ENCODE measurements around the gene PRKCE.

PRKCE gene

DNA sequence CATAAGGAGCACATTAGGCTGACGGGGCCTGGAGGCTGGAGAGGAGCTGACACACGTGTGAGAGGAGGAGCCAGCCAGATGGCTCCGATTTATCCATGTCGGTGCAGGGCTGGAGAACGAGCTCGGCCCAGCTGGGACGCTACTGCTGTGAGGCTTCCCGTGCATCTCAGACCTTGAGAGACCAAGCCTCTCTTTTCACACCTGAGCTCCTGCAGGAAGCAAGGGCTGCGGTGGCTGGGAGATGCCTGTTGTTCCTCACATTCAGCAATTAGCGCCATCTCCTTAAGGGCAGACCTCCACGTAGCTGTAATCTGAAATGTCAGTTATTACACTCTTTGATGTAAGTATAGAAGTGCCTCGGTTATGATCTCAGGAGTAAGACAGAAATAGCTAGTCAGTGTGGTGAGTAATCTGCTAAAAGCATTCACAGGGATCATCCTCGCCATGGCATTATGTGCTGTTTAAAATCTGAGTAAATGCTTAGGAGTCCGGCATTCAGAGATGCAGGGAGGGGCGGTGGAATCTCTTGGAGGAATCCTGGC lies 107.9 kb downstream of the PRKCE start:
- no peak for DNase-seq

- no peak for DNase-seq
Observed at GRCh38 chr2:45761635-45762034, 110.2 kb downstream of the PRKCE start.

DNA sequence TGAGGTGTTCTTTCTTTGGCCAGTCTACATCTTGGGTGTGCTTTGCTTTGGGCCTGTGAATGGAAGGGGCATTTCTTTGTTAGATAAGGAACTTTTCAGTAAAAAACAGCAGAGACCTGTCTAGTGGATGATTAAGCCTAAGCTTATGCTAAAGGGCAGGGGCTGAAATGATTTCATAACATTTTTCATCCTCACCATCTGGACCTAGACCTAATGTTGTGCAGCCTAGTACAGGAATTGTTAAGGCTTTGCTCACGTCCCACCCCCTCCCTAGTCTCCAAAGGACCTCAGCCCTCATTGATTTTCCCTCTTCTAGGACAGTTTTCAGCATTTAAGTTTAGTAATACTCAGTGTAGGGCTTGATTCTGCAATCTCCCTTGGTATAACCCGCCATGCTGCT lies 111.8 kb downstream of the PRKCE start:
- DNase-seq, result no peak

- DNase-seq, result no peak
Observed at GRCh38 chr2:45763797-45764196, 112.3 kb downstream of the PRKCE start.

DNA sequence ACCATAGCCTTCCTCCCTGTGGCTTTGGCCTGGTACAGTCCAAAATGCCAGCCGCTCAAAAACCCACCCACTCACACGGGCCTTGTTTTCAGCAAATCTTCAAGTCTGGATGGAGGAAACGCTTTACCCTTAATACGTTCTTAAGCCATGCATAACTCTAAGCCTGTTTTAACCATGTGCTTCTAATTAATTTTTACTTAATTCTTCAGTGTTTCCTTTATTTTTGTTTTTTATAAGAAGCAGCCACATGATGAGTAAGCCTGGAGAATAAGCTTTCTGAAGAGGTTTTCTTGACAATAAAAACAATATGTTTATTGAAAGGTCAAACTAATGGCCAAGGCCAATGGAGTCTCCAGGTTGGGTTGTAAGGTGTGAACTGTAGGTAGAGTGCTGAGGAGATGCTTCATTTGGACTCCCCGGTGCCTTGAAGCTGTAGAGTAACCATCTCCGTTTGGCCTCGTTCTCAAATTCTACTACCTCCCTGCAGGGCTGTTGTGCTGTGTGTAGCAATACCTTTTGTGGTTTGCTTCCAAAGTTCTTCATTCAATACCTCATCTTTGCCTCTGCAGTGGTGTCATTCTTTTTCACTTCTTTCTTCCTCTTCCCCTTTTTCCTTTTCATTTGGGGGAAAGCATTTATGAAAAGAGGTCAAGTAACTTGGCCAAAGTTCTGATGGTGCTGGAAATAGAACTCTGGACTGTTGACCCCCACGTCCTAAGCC lies 113.7 kb downstream of the PRKCE start:
- no peak for DNase-seq

DNA sequence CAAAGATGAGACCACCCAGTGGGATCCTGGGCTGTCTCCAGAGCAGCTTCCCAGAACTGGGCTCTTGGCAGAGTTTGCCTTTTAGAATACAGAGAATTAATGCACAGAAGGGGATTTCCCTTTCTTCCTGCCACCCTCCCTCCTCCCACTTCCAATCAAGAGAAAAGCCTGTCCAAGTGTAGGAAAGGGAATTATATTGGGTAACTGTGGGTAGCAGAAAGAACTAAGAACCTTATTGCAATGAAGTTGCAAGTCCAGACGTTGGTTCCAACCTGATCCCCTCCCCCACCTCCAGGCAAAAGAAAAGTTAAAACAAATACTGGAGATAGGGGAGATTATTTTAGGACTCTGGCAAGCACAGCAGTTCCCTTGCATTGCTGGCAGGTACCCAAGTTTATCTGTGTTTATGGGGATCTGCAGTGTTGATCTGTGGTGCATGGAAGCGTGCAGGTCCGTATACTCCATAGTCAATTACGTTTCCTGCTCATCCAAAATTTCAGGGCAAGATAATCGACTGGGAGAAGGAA lies 114.3 kb downstream of the PRKCE start:
- no peak for DNase-seq

- no peak for DNase-seq
Observed at GRCh38 chr2:45768208-45768607, 116.7 kb downstream of the PRKCE start.

- DNase-seq, result no peak
Observed at GRCh38 chr2:45769056-45769455, 117.6 kb downstream of the PRKCE start.

DNA sequence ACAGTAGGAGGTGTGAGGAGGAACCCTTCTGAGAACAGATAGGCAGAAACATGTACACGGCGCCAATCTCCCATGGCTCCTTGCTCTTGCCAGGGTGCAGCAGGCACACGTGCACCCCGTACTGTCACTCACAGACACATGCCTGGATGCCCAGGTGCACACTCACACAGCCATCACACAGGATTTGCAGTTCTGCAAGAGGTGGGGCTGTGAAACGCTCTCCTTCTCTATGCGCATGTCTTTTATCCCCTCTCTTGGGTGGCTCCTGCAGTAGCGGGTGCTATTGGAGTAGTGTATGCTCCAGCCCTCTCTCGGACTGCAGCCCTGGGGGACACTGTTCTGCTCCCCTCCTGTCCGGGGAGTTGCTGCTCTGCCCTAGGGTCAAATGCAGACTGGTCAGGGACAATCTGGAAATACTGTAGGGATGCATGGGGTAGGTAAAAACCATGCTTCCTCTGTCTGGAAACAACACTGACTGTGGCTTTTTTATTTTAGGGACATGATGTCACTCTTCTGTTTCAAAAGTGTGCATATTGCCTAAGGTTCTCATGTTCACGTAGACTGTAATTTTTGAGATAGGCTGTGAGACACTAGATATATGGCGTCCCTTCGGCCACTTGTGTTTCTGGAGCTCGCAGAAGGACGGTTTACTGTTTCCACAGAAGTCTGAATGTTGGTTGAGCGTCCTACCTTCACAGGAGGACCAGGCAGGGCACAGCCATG lies 118.5 kb downstream of the PRKCE start:
- no peak for DNase-seq

DNA sequence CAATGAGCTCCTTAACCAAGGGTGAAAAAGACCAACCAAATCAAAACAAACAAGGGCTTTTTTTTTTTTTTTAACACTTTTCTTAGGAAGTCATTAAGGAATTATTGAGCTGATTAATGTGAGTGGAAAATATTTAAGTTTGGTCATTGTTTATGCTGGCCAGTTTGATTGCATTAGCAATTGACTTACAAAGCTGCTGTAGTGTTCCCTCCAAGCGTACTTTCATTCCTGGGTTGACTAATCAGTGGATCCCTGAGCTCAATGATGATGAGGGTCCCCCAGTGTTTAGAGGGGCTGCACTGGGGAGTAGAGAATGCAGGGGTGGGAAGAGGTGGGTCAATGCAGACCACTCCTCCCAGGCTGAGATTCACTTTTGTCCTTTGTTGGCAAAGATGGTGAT lies 119.3 kb downstream of the PRKCE start:
- DNase-seq, result no peak

DNA sequence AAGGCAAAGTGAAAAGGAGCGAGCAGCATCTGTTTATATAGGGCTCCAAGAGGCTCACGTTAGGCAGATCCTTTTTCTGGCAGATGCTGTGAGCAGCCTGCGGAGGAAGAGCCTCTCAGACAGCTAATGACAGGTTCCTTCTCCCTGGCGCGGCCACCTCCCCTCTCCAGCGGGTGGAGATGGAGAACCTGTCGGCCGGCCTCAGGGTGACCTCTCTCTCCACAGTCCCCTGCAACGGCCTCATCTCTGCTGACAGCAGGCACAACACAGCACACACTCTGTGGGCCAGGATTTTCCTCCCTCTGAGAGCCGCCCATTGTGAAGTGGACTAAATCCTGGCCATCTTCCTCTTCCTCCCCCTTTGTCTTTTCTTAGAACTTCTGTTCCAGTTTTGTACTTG lies 119.8 kb downstream of the PRKCE start:
- no peak for DNase-seq

DNA sequence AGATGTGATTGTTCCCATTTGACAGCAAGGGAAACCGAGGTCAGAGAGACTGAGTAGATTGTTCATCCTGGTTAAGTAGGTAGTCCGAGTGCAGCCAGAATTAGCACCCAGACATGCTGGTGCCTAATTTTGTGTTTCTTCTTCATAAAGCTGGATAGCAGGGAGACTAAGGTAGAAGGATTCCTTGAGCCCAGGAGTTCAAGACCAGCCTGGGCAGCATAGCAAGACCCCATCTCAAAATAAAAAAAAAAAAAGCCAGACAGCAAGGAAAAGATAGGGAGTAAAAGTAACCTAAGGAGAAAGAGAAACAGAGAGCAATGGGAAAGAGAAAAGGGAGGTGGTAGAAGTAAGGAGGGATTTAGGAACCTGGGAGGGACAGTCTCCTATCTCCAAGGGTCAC lies 120.6 kb downstream of the PRKCE start:
- DNase-seq, result no peak

DNA sequence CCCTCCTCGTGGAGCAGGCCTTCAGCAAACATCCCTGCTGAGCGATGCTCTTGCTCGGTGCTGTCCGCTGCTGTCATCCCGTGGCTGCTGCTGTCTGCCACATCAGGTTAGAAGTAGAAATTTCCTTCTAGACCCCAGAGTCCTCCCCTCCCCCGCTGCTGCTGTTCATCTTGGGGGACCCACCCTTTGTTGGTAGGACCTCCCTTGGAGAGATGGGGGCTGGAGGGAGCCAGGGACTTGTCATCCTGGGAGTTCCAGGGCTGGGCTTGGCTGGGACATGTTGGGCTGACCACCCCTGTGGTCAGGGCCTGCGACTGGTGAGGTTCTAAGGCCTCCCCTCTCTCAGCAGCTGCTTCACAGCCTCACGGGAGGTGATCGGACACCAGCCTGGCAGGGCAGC lies 122.4 kb downstream of the PRKCE start:
- DNase-seq, result no peak

GRCh38 chr2:45774688-45775244 lies 123.3 kb downstream of the PRKCE start:
- no peak for DNase-seq

- DNase-seq, result no peak
Observed at GRCh38 chr2:45776160-45776955, 124.9 kb downstream of the PRKCE start.

DNA sequence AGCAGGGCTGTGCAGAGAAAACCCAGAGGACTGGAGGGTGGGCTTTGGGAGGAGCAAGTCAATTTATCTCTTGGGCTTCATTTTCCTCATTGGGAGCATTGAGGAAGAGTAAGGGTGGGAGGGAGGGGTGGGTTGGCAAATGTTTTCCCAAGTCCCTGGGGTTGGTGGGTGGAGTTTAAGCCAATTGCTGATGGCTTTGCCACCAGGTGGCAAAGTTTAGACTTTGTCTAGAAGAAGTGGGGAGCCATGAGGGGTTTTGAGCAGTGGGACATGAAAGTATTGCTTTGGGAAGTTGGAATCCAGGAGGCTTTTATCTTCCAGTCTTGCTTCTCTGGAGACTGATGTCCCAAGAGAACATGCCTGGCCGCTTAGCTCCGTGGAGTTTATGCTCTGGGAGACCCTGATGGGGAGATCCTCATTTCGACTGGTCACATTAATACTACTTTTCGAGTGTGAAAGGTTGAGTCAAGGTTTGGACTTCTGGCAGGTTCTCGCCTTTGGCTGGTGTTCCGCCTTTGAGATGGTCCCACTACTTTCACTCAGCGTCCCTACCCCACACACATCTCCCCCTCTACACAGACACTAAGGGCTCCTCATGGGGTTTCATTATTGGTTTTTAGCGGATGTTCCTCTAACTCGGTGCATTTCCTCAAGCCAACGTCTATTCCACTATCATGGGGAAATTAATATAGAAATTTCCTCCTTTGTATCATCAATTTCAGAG lies 126.7 kb downstream of the PRKCE start:
- no peak for DNase-seq

DNA sequence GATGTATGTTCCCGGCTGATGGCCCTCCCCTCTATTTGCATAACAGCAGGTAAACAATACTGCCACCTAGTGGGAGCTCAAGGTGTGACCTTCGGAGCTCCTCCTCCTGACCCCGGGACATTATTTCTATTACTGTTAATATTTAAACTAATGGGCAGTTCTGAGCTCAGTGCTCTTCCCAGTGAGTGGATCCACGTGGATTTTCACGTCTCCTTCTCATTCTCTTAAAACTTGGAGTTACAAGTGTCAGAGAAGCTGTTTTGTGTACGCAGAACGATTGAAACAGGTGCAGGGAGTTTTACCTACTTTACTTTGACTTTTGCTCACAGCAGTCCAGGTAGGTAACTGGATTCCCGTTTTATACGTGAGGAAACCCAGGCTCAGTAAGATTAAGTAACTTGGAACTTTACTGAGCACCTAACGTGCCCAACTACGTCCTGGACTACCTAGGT lies 127.3 kb downstream of the PRKCE start:
- DNase-seq, result peak; percentile 14 to 46

DNA sequence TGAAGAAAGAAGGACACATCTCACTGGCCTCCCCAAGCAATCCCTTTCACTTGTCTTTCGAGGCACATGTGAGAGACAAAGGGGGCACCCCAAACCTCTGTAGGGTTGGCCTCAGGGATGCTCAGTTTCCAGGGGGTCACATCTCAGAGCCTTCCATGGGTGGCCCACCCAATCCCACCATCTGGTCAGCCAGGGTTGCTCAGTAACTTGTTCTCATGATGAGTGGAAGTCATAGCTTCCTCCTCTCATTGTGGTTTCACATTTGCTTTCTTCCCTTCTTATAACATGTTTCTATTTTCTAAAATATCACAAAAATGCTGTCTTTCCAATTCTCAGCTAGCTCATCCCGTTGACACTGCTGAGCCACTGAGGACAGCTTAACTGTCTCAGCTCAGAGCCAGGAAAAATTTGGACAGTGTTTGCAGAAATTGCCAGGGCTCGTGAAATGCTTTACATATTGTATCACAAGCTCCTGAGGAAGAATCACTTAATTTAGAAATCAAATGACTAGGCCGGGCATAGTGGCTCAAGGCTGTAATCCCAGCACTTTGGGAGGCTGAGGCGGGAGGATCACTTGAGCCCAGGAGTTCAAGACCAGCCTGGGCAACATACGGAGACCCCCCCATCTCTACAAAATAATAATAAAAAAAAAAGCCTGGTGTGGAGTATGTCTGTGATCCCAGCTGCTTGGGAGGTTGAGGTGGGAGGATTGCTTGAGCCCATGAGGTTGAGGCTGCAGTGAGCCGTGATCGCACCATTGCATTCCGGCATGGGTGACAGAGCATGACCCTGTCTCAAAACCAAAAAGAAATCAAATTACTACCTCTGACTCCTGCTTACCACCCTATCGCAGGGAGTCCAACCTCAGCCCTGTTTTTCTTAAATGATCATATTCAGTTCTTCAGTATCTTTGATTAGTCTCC lies 129.3 kb downstream of the PRKCE start:
- no peak for DNase-seq

- DNase-seq, result no peak
Observed at GRCh38 chr2:45781464-45781811, 130.0 kb downstream of the PRKCE start.

- no peak for DNase-seq
Observed at GRCh38 chr2:45782436-45782835, 131.0 kb downstream of the PRKCE start.

DNA sequence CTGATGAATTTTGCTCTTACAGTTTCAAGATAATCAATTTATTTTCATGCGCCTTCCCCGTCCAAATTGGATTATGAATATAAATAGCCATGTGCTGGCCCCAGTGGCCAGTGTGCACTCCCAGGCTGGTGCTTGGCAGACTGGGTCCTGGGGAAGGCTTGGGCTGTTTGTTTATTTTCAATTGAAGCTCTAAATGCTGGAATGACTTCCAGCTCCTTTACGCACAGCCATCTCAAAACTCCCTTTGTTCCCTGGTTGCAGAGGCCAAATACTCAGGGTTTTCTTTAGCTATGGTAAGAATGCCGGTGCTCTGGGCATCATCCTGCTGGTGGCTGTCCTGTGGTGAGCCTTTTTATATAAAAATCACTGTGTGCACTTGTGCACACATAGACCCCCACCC lies 131.5 kb downstream of the PRKCE start:
- no peak for DNase-seq
